CD14-positive monocyte (primary cell): ENCODE results near the gene CBX4. TPM values are rescaled to one million over a fixed set of nuclear protein-coding genes. Genes with fewer than 3 reads are reported as not detected.
A peak's percentile ranks its signal among the peaks of the same experiment; 100 is the strongest.

Experiments used
- DNase-seq, 3 donors: peaks; one replicate each; pipeline ENCODE4 v3.0.0-alpha.2; 2011 to 2022
- H2AFZ ChIP-seq: 2 replicates; pipeline ENCODE4 v1.6.0; 2012; ENCODE audit warnings: mild to moderate bottlenecking, low read depth, low read length, inconsistent platforms; ENCODE audit not compliant: insufficient read depth, poor library complexity, severe bottlenecking
- H3K27ac ChIP-seq, 2 donors: 1 replicate in 1 of 2; 2 replicates in 1 of 2; pipeline ENCODE4 v1.5.1; 2012 to 2013; ENCODE audit warnings: low read length in 2 of 2, control low read depth in 1 of 2, inconsistent platforms in 1 of 2, low read depth in 1 of 2, mild to moderate bottlenecking in 1 of 2
- H3K27me3 ChIP-seq, 2 donors: one replicate each; pipeline versions ENCODE4 v1.6.0 to v1.6.1; 2011 to 2013; ENCODE audit warnings: low read length in 2 of 2; ENCODE audit not compliant: control insufficient read depth in 2 of 2, insufficient read depth in 2 of 2
- H3K36me3 ChIP-seq, 2 donors: replicated peaks in 1 of 2; 1 replicate in 1 of 2; 2 replicates in 1 of 2; pipeline versions ENCODE4 v1.5.1 to v1.6.1; 2012 to 2013; ENCODE audit warnings: low read length in 2 of 2, control low read depth in 1 of 2, inconsistent platforms in 1 of 2, mild to moderate bottlenecking in 1 of 2; ENCODE audit not compliant: insufficient read depth in 2 of 2, control insufficient read depth in 1 of 2
- H3K4me1 ChIP-seq, 2 donors: 1 replicate in 1 of 2; 2 replicates in 1 of 2; pipeline versions ENCODE4 v1.5.1 to v1.6.1; 2012 to 2013; ENCODE audit warnings: low read length in 2 of 2, control low read depth in 1 of 2, inconsistent platforms in 1 of 2, mild to moderate bottlenecking in 1 of 2, moderate library complexity in 1 of 2; ENCODE audit not compliant: insufficient read depth in 2 of 2, control insufficient read depth in 1 of 2
- H3K4me2 ChIP-seq: replicated peaks from 2 replicates; pipeline ENCODE3; 2012; ENCODE audit warnings: low read length, moderate library complexity, mild to moderate bottlenecking; ENCODE audit not compliant: poor library complexity, severe bottlenecking; ENCODE audit errors: extremely low read depth
- H3K4me3 ChIP-seq, 3 experiments: fragments of 200-600 bp in 1 of 3; sonication (generic) in 1 of 3; replicated peaks in 1 of 3; 1 replicate in 2 of 3; 2 replicates in 1 of 3; pipeline ENCODE4 v1.5.1; 2011 to 2013; ENCODE audit warnings: low read length in 3 of 3, mild to moderate bottlenecking in 3 of 3, control low read depth in 2 of 3, low read depth in 2 of 3, inconsistent platforms in 1 of 3, moderate library complexity in 1 of 3
- H3K79me2 ChIP-seq: 2 replicates; pipeline ENCODE4 v1.6.0; 2012; ENCODE audit warnings: mild to moderate bottlenecking, control low read depth, inconsistent platforms, low read length, moderate library complexity; ENCODE audit not compliant: insufficient read depth
- H3K9ac ChIP-seq: 2 replicates; pipeline ENCODE4 v1.6.0; 2017; ENCODE audit warnings: low read length, mild to moderate bottlenecking; ENCODE audit not compliant: insufficient read depth, poor library complexity, severe bottlenecking
- H3K9me3 ChIP-seq, 2 donors: replicated peaks in 1 of 2; 1 replicate in 1 of 2; 2 replicates in 1 of 2; pipeline versions ENCODE4 v1.5.1 to v1.6.1; 2012 to 2013; ENCODE audit warnings: low read length in 2 of 2, control low read depth in 1 of 2; ENCODE audit not compliant: control insufficient read depth in 1 of 2, insufficient read depth in 1 of 2
- H4K20me1 ChIP-seq: 2 replicates; pipeline ENCODE4 v1.6.0; 2012; ENCODE audit warnings: mild to moderate bottlenecking, low read length, control low read depth, moderate library complexity; ENCODE audit not compliant: insufficient read depth
- H3K27ac Mint-ChIP-seq, 7 donors: one replicate each; pipeline ENCODE4 v1.8.0; 2020; ENCODE audit warnings: mild to moderate bottlenecking in 7 of 7, mixed read lengths in 7 of 7, moderate library complexity in 6 of 7, inconsistent platforms in 2 of 7
- H3K27me3 Mint-ChIP-seq, 3 donors: one replicate each; pipeline ENCODE4 v1.8.0; 2021 to 2022; ENCODE audit warnings: low read depth in 3 of 3, mild to moderate bottlenecking in 3 of 3, mixed read lengths in 3 of 3, moderate library complexity in 3 of 3, inconsistent platforms in 1 of 3
- H3K36me3 Mint-ChIP-seq, 2 donors: one replicate each; pipeline ENCODE4 v1.8.0; 2020; ENCODE audit warnings: mixed read lengths in 2 of 2, inconsistent platforms in 1 of 2, mild to moderate bottlenecking in 1 of 2
- H3K4me1 Mint-ChIP-seq: one replicate; pipeline ENCODE4 v1.8.0; 2020; ENCODE audit warnings: mild to moderate bottlenecking, mixed read lengths
- H3K4me3 Mint-ChIP-seq, 2 donors: one replicate each; pipeline ENCODE4 v1.8.0; 2020; ENCODE audit warnings: mild to moderate bottlenecking in 2 of 2, mixed read lengths in 2 of 2, moderate library complexity in 1 of 2
- H3K9me3 Mint-ChIP-seq, 7 donors: one replicate each; pipeline ENCODE4 v1.8.0; 2020 to 2022; ENCODE audit warnings: mixed read lengths in 7 of 7, mild to moderate bottlenecking in 6 of 7, moderate library complexity in 6 of 7, inconsistent platforms in 2 of 7
- WGBS: methylation state at CpG from one replicate; pipeline ENCODE4 v1.1.5; 2013; ENCODE audit warnings: missing lambda C conversion rate; ENCODE audit not compliant: insufficient coverage; 5-methylcytosine and 5-hydroxymethylcytosine counted together
- intact Hi-C, 2 donors: fragments of 100-400 bp; cut with micrococcal nuclease; formaldehyde crosslinking; loops; one replicate each; pipeline versions ENCODE4 v1.15.0 to v1.15.1; 2023
- polyA plus RNA-seq, 3 donors: library from polyadenylated mRNA; depleted of rRNA in 1 of 3; unstranded in 2 of 3; stranded (reverse) in 1 of 3; fragments of 300-500 nt in 2 of 3; fragments of >200 nt in 1 of 3; fragmentation: Illumina TruSeq in 2 of 3; gene quantifications; 1 replicate in 2 of 3; 2 replicates in 1 of 3; pipeline ENCODE4 v1.2.3, GENCODE V29; 2012 to 2021
- TF ChIP-seq, protein P1 (sequence below): fragments of 200-600 bp; IDR thresholded peaks from one replicate; pipeline ENCODE4 v1.8.0; 2022; ENCODE audit warnings: antibody characterized with exemption, mild to moderate bottlenecking

The CBX4 gene
- polyA plus RNA-seq, 3 donors: 1.4 to 82.8 (median 3.6) TPM

DNA sequence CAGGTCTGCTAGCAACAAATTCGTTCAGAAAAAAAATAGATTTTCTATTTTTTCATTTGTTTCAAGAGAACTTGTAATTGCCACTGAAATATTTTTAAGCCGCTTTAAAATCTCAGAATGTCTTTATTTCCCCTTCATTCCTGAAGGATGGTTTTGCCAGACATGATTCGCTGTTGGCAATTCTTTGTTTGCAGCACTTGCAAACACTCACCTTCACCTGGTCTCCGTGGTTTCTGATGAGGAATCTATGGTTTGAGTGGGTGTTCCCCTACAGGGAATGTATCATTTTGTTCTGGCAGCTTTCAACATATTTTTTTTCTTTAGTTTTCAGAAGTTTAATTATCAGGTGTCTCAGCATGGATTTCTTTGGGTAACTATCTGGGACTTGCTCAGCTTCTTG lies 36.3 kb upstream of the CBX4 start:
- H3K9ac ChIP-seq: no peak overlapping the region
- no peak overlapping the region for H2AFZ ChIP-seq
- no peaks in the 10 kb centered on the region for H3K27me3 ChIP-seq
- no peaks in the 10 kb centered on the region for H3K9me3 ChIP-seq
- no peaks in the 10 kb centered on the region for H3K4me1 ChIP-seq
- no peak for DNase-seq
- H3K4me3 ChIP-seq: no peak overlapping the region
- no peaks in the 10 kb centered on the region for H3K36me3 Mint-ChIP-seq
- no peaks in the 10 kb centered on the region for H4K20me1 ChIP-seq
- H3K4me3 Mint-ChIP-seq: no peak overlapping the region
- peaks cover 4% of the 10 kb centered on the region for H3K4me1 Mint-ChIP-seq
- peaks cover 10 to 22% (median 18%) of the 10 kb centered on the region in 3 donors for H3K27me3 Mint-ChIP-seq
- TF ChIP-seq, protein P1, sequence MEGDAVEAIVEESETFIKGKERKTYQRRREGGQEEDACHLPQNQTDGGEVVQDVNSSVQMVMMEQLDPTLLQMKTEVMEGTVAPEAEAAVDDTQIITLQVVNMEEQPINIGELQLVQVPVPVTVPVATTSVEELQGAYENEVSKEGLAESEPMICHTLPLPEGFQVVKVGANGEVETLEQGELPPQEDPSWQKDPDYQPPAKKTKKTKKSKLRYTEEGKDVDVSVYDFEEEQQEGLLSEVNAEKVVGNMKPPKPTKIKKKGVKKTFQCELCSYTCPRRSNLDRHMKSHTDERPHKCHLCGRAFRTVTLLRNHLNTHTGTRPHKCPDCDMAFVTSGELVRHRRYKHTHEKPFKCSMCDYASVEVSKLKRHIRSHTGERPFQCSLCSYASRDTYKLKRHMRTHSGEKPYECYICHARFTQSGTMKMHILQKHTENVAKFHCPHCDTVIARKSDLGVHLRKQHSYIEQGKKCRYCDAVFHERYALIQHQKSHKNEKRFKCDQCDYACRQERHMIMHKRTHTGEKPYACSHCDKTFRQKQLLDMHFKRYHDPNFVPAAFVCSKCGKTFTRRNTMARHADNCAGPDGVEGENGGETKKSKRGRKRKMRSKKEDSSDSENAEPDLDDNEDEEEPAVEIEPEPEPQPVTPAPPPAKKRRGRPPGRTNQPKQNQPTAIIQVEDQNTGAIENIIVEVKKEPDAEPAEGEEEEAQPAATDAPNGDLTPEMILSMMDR: no peak
- peaks cover 0 to 3% (median 0%) of the 10 kb centered on the region in 7 donors for H3K9me3 Mint-ChIP-seq
- no peaks in the 10 kb centered on the region for H3K79me2 ChIP-seq
- H3K36me3 ChIP-seq: no peaks in the 10 kb centered on the region
- 60% methylated on average over 1 of the region's 4 CpGs for WGBS
- H3K27ac Mint-ChIP-seq: no peak overlapping the region
- no peak overlapping the region for H3K4me2 ChIP-seq
- H3K27ac ChIP-seq: no peak overlapping the region
- intact Hi-C loops: no loop called here

DNA sequence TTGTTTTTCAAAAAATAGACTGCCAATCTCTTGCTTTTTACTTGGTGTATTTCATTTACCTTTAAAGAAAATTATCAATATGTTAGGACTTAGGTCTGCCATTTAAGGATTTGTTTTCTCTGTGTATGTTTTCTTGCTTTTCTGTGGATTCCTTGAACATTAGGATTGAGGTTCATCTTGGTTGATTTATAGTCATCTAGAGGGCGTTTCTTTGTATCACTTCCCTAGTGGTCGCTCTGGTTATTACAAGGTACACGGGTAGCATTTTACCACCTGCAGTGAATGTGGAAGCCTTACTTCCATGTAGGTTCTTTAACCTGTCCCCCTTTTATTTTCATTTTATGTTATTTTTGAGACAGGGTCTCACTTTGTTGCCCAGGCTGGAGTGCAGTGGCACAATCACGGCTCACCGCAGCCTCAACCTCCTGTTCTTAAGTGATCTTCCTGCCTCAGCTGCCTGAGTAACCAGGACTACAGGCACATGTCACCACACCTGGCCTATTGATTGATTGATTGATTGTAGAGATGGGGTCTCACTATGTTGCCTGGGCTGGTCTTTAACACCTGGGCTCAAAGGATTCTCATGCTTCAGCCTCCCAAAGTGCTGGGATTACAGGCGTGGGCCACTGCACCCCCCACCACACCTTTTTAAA lies 35.2 kb upstream of the CBX4 start:
- no peaks in the 10 kb centered on the region for H3K4me1 ChIP-seq
- no peak overlapping the region for H2AFZ ChIP-seq
- H3K27ac Mint-ChIP-seq: peak overlapping the region in 1 of 7 donors; percentile 36
- peaks cover 4% of the 10 kb centered on the region for H3K4me1 Mint-ChIP-seq
- WGBS: 58% methylated on average over 2 of the region's 6 CpGs
- H3K9me3 Mint-ChIP-seq: peaks cover 0 to 3% (median 0%) of the 10 kb centered on the region in 7 donors
- H3K4me3 ChIP-seq: no peak overlapping the region
- no peaks in the 10 kb centered on the region for H3K27me3 ChIP-seq
- peak; percentile 20 to 37 (median 30) for DNase-seq
- no peak overlapping the region for H3K4me3 Mint-ChIP-seq
- H4K20me1 ChIP-seq: no peaks in the 10 kb centered on the region
- no peak overlapping the region for H3K4me2 ChIP-seq
- H3K9me3 ChIP-seq: no peaks in the 10 kb centered on the region
- H3K36me3 ChIP-seq: no peaks in the 10 kb centered on the region
- H3K79me2 ChIP-seq: no peaks in the 10 kb centered on the region
- TF ChIP-seq, protein P1: peak; percentile 71
- H3K36me3 Mint-ChIP-seq: no peaks in the 10 kb centered on the region
- no peak overlapping the region for H3K27ac ChIP-seq
- no peak overlapping the region for H3K9ac ChIP-seq
- peaks cover 10 to 22% (median 18%) of the 10 kb centered on the region in 3 donors for H3K27me3 Mint-ChIP-seq
- intact Hi-C loops: no loop called here
